WTC11 (cell line): ENCODE data around the gene HOXD13.

ENCODE experiments used
- CTCF ChIP-seq: fragments of 200-600 bp; IDR thresholded peaks from 2 replicates; pipeline ENCODE4 v1.8.0; 2022; ENCODE audit warnings: antibody characterized with exemption
- ESRRA ChIP-seq: sonication (generic); formaldehyde crosslinking; IDR thresholded peaks from 2 replicates; pipeline ENCODE4 v1.8.1; 2022; ENCODE audit warnings: mild to moderate bottlenecking, missing genetic modification reagents, borderline replicate concordance
- JUN ChIP-seq: sonication (generic); formaldehyde crosslinking; IDR thresholded peaks from 2 replicates; pipeline ENCODE4 v1.8.0; 2023; ENCODE audit warnings: mild to moderate bottlenecking, missing genetic modification reagents
- NR2C2 ChIP-seq: sonication (generic); formaldehyde crosslinking; IDR thresholded peaks from 2 replicates; pipeline ENCODE4 v1.8.0; 2022; ENCODE audit warnings: mild to moderate bottlenecking, missing genetic modification reagents
- RELA ChIP-seq: sonication (generic); formaldehyde crosslinking; IDR thresholded peaks from 2 replicates; pipeline ENCODE4 v1.8.1; 2022; ENCODE audit warnings: missing genetic modification reagents, mild to moderate bottlenecking, borderline replicate concordance
- STAT6 ChIP-seq: sonication (generic); formaldehyde crosslinking; conservative IDR thresholded peaks from 2 replicates; pipeline ENCODE4 v1.8.1; 2023; ENCODE audit warnings: mild to moderate bottlenecking, low read depth, missing genetic modification reagents, moderate library complexity
- TP53 ChIP-seq: sonication (generic); formaldehyde crosslinking; IDR thresholded peaks from 2 replicates; pipeline ENCODE4 v1.8.1; 2023; ENCODE audit warnings: mild to moderate bottlenecking, missing genetic modification reagents
- USF2 ChIP-seq: sonication (generic); formaldehyde crosslinking; IDR thresholded peaks from 2 replicates; pipeline ENCODE4 v1.8.1; 2023; ENCODE audit warnings: mild to moderate bottlenecking, missing genetic modification reagents, moderate library complexity
- ZNF423 ChIP-seq: fragments of 250-450 bp; sonication (Bioruptor Pico); IDR thresholded peaks from 2 replicates; pipeline ENCODE4 v2.1.2; 2022; ENCODE audit warnings: mild to moderate bottlenecking, moderate library complexity
- TF ChIP-seq, protein P1 (sequence below): sonication (generic); formaldehyde crosslinking; IDR thresholded peaks from 2 replicates; pipeline ENCODE4 v1.8.1; 2023; ENCODE audit warnings: mild to moderate bottlenecking, missing genetic modification reagents, moderate library complexity
- TF ChIP-seq, protein P2 (sequence below): sonication (generic); formaldehyde crosslinking; IDR thresholded peaks from 2 replicates; pipeline ENCODE4 v1.8.0; 2022; ENCODE audit warnings: mild to moderate bottlenecking, missing genetic modification reagents
- TF ChIP-seq, protein P3 (sequence below): fragments of 250-450 bp; sonication (Bioruptor Pico); conservative IDR thresholded peaks from 2 replicates; pipeline ENCODE4 v1.9.0; 2021; ENCODE audit warnings: mild to moderate bottlenecking

DNA sequence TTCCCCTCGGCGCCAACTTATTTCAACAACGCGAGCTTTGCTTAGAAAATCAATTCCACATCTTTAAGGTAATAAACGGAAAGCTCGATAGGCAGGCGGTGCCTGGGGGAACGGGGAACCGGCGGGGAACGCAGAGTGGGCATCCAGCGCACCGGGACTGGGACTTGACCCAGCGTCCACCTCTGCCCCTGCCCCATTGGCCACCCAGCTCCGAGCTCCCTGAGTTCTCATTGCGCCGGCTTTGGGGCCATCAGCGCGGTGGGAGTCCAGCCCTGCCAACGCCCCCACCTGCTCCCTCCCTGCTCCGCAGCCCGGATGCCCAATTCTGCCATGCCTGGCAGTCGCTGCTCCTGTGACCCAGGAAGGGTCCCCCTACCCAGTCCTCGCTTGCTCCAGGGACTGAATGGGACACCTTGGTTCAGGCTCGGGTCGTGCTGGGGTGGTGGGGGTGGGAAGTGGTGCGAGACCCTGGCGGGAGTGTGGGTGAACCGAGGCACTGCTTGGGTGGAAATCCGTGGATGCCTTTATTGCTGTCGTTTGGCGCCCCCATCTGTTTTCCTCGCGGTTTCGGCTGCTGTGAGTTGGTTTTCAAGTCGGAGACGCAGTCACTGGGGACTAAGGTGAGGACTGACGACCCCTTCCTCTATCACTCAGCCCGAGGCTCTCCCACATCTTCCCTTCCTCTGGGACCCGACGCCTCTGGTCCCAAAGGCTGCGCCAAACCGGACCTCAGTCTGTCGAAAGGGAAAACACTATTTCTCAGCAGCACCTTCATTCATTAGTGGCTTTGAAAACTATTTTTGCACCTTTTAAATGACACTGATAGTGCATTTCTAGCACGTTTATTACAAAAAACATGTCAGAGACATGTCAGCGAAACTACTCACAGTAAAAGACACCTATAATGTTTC lies 6.4 kb upstream of the HOXD13 start:
- TF ChIP-seq, protein P1, sequence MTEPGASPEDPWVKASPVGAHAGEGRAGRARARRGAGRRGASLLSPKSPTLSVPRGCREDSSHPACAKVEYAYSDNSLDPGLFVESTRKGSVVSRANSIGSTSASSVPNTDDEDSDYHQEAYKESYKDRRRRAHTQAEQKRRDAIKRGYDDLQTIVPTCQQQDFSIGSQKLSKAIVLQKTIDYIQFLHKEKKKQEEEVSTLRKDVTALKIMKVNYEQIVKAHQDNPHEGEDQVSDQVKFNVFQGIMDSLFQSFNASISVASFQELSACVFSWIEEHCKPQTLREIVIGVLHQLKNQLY (CRISPR knock-in tag) = no peak
- TF ChIP-seq CTCF (no peak), JUN (CRISPR knock-in tag) (no peak), ZNF423 (CRISPR knock-in tag) (no peak), ESRRA (CRISPR knock-in tag) (no peak), STAT6 (CRISPR knock-in tag) (no peak), RELA (no peak), NR2C2 (CRISPR knock-in tag) (no peak), USF2 (CRISPR knock-in tag) (no peak), TP53 (CRISPR knock-in tag) (no peak)
- TF ChIP-seq, protein P2, sequence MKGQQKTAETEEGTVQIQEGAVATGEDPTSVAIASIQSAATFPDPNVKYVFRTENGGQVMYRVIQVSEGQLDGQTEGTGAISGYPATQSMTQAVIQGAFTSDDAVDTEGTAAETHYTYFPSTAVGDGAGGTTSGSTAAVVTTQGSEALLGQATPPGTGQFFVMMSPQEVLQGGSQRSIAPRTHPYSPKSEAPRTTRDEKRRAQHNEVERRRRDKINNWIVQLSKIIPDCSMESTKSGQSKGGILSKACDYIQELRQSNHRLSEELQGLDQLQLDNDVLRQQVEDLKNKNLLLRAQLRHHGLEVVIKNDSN = no peak
- TF ChIP-seq, protein P3, sequence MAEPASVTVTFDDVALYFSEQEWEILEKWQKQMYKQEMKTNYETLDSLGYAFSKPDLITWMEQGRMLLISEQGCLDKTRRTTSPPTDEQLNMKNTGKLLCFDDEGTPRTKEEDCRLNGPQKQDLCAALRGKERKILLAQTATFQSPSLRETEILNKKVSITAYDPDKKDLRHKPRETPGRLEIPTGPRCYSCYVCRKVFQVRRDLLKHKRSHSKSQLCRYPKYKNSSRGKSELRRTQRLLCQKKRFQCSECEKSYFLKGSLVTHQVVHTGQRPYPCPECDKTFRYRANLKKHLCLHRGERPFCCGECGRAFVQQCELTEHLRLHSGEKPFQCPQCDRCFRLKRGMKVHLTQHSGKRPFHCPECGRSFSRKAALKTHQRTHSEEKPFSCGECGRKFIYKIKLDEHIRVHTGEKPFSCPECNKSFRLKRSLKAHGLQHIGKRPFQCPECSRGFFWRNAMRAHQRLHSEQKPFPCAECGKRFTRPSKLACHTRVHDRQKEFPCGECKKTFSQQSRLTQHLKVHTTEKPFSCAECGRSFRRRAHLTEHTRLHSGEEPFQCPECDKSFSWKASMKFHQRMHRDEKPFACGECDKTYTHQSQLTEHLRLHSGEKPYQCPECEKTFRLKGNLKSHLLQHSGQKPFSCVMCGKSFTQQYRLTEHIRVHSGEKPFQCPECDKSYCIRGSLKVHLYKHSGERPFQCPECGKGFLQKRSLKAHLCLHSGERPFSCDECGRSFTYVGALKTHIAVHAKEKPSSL (CRISPR knock-in tag) = no peak
